ENCODE results near the gene WASHC2A. TPM values are rescaled to one million over a fixed set of nuclear protein-coding genes. Genes with fewer than 3 reads are reported as not detected.
"Not testable (repeated sequence)": the region's sequence is repeated elsewhere in the genome, so short reads cannot be mapped to it uniquely, and the experiment has no call there.

Gene WASHC2A
- total and polyA plus RNA-seq, 2 donors (not counting 1 experiment from before 2014, with no cell fraction given) = 21.2 to 66.5 TPM

- DNase-seq; H3K27ac ChIP-seq (ENCODE audit: low read length in 2 of 2); H3K4me2 ChIP-seq (replicated peaks; ENCODE audit: low read depth, low read length, poor library complexity, severe bottlenecking); H3K4me1 Mint-ChIP-seq; H3K9me3 Mint-ChIP-seq (ENCODE audit: insufficient read depth); intact Hi-C loops (cut with micrococcal nuclease); H3K27me3 ChIP-seq (replicated peaks in 1 of 4; ENCODE audit: control extremely low read depth in 1 of 4, control insufficient read depth in 3 of 4, insufficient read depth in 4 of 4, low read length in 3 of 4); ATAC-seq (ENCODE audit: low read depth); H3K27me3 Mint-ChIP-seq; POLR2A ChIA-PET; CTCF ChIA-PET; H3K9me3 ChIP-seq (ENCODE audit: control extremely low read depth in 1 of 3, control insufficient read depth in 2 of 3, insufficient read depth in 1 of 3, low read length in 2 of 3); H3K79me2 ChIP-seq (ENCODE audit: control insufficient read depth, insufficient read depth, low read length); H4K20me1 ChIP-seq (ENCODE audit: control insufficient read depth, insufficient read depth, low read length, poor library complexity, severe bottlenecking); H3K4me3 ChIP-seq (ENCODE audit: control extremely low read depth in 1 of 5, extremely low read depth in 1 of 5, insufficient read depth in 1 of 5, low read depth in 2 of 5, low read length in 4 of 5); H3K9ac ChIP-seq (ENCODE audit: low read length); H2AFZ ChIP-seq (ENCODE audit: insufficient read depth, low read depth, low read length, poor library complexity, severe bottlenecking); H3K4me1 ChIP-seq (ENCODE audit: control insufficient read depth in 2 of 2, insufficient read depth in 2 of 2, low read length in 2 of 2): not testable (repeated sequence)
- no CpG with 5 or more reads among the region's 3 CpGs for WGBS (ENCODE audit: insufficient coverage)
- H3K36me3 ChIP-seq (replicated peaks in 1 of 2; ENCODE audit: control extremely low read depth in 1 of 2, control insufficient read depth in 1 of 2, extremely low read depth in 1 of 2, insufficient read depth in 2 of 2, low read length in 1 of 2) = peaks cover 0 to 10% of the 10 kb centered on the region in 2 experiments
- H3K27ac Mint-ChIP-seq = peak overlapping the region; percentile 46
- H3K4me3 Mint-ChIP-seq = peak overlapping the region; percentile 37
Observed at GRCh38 chr10:50101747-50102146, 34.0 kb downstream of the WASHC2A start.

GRCh38 chr10:50102267-50102666 is 34.5 kb downstream of the WASHC2A start:
- H3K9me3 ChIP-seq (ENCODE audit: control extremely low read depth in 1 of 3, control insufficient read depth in 2 of 3, insufficient read depth in 1 of 3, low read length in 2 of 3); DNase-seq; intact Hi-C loops (cut with micrococcal nuclease); H3K79me2 ChIP-seq (ENCODE audit: control insufficient read depth, insufficient read depth, low read length); H3K27me3 ChIP-seq (replicated peaks in 1 of 4; ENCODE audit: control extremely low read depth in 1 of 4, control insufficient read depth in 3 of 4, insufficient read depth in 4 of 4, low read length in 3 of 4); POLR2A ChIA-PET; H3K9ac ChIP-seq (ENCODE audit: low read length); H3K4me3 ChIP-seq (ENCODE audit: control extremely low read depth in 1 of 5, extremely low read depth in 1 of 5, insufficient read depth in 1 of 5, low read depth in 2 of 5, low read length in 4 of 5); H3K9me3 Mint-ChIP-seq (ENCODE audit: insufficient read depth); H3K4me1 ChIP-seq (ENCODE audit: control insufficient read depth in 2 of 2, insufficient read depth in 2 of 2, low read length in 2 of 2); H3K4me1 Mint-ChIP-seq; H2AFZ ChIP-seq (ENCODE audit: insufficient read depth, low read depth, low read length, poor library complexity, severe bottlenecking); H3K27ac ChIP-seq (ENCODE audit: low read length in 2 of 2); H4K20me1 ChIP-seq (ENCODE audit: control insufficient read depth, insufficient read depth, low read length, poor library complexity, severe bottlenecking); H3K27me3 Mint-ChIP-seq; CTCF ChIA-PET; H3K4me2 ChIP-seq (replicated peaks; ENCODE audit: low read depth, low read length, poor library complexity, severe bottlenecking): not testable (repeated sequence)
- Mint-ChIP-seq H3K4me3 (peak overlapping the region; percentile 37), H3K27ac (peak overlapping the region; percentile 41)
- ATAC-seq (ENCODE audit: low read depth) = peak; percentile 33
- H3K36me3 ChIP-seq (replicated peaks in 1 of 2; ENCODE audit: control extremely low read depth in 1 of 2, control insufficient read depth in 1 of 2, extremely low read depth in 1 of 2, insufficient read depth in 2 of 2, low read length in 1 of 2) = peaks cover 0 to 10% of the 10 kb centered on the region in 2 experiments
- WGBS (ENCODE audit: insufficient coverage) = no CpG with 5 or more reads among the region's 5 CpGs

- DNase-seq; H3K4me2 ChIP-seq (replicated peaks; ENCODE audit: low read depth, low read length, poor library complexity, severe bottlenecking); H3K27me3 ChIP-seq (replicated peaks in 1 of 4; ENCODE audit: control extremely low read depth in 1 of 4, control insufficient read depth in 3 of 4, insufficient read depth in 4 of 4, low read length in 3 of 4); H3K9me3 ChIP-seq (ENCODE audit: control extremely low read depth in 1 of 3, control insufficient read depth in 2 of 3, insufficient read depth in 1 of 3, low read length in 2 of 3); H3K27ac Mint-ChIP-seq; CTCF ChIA-PET; intact Hi-C loops (cut with micrococcal nuclease); H3K27me3 Mint-ChIP-seq; H4K20me1 ChIP-seq (ENCODE audit: control insufficient read depth, insufficient read depth, low read length, poor library complexity, severe bottlenecking); ATAC-seq (ENCODE audit: low read depth); H3K9ac ChIP-seq (ENCODE audit: low read length); H2AFZ ChIP-seq (ENCODE audit: insufficient read depth, low read depth, low read length, poor library complexity, severe bottlenecking); H3K27ac ChIP-seq (ENCODE audit: low read length in 2 of 2); POLR2A ChIA-PET; H3K4me1 Mint-ChIP-seq; H3K4me1 ChIP-seq (ENCODE audit: control insufficient read depth in 2 of 2, insufficient read depth in 2 of 2, low read length in 2 of 2); H3K9me3 Mint-ChIP-seq (ENCODE audit: insufficient read depth); H3K4me3 ChIP-seq (ENCODE audit: control extremely low read depth in 1 of 5, extremely low read depth in 1 of 5, insufficient read depth in 1 of 5, low read depth in 2 of 5, low read length in 4 of 5); H3K79me2 ChIP-seq (ENCODE audit: control insufficient read depth, insufficient read depth, low read length); H3K4me3 Mint-ChIP-seq; H3K36me3 ChIP-seq (replicated peaks in 1 of 2; ENCODE audit: control extremely low read depth in 1 of 2, control insufficient read depth in 1 of 2, extremely low read depth in 1 of 2, insufficient read depth in 2 of 2, low read length in 1 of 2): not testable (repeated sequence)
- 100% methylated on average over 2 of the region's 7 CpGs for WGBS (ENCODE audit: insufficient coverage)
Observed at GRCh38 chr10:50108999-50109698, 41.4 kb downstream of the WASHC2A start.

GRCh38 chr10:50112419-50113112 is 44.8 kb downstream of the WASHC2A start:
- H3K27me3 ChIP-seq (replicated peaks in 1 of 4; ENCODE audit: control extremely low read depth in 1 of 4, control insufficient read depth in 3 of 4, insufficient read depth in 4 of 4, low read length in 3 of 4); H2AFZ ChIP-seq (ENCODE audit: insufficient read depth, low read depth, low read length, poor library complexity, severe bottlenecking); DNase-seq; H3K27me3 Mint-ChIP-seq; H4K20me1 ChIP-seq (ENCODE audit: control insufficient read depth, insufficient read depth, low read length, poor library complexity, severe bottlenecking); H3K36me3 ChIP-seq (replicated peaks in 1 of 2; ENCODE audit: control extremely low read depth in 1 of 2, control insufficient read depth in 1 of 2, extremely low read depth in 1 of 2, insufficient read depth in 2 of 2, low read length in 1 of 2); ATAC-seq (ENCODE audit: low read depth); H3K9me3 Mint-ChIP-seq (ENCODE audit: insufficient read depth); POLR2A ChIA-PET; H3K4me1 ChIP-seq (ENCODE audit: control insufficient read depth in 2 of 2, insufficient read depth in 2 of 2, low read length in 2 of 2); H3K4me1 Mint-ChIP-seq; H3K4me3 ChIP-seq (ENCODE audit: control extremely low read depth in 1 of 5, extremely low read depth in 1 of 5, insufficient read depth in 1 of 5, low read depth in 2 of 5, low read length in 4 of 5); H3K9ac ChIP-seq (ENCODE audit: low read length); H3K27ac Mint-ChIP-seq; H3K9me3 ChIP-seq (ENCODE audit: control extremely low read depth in 1 of 3, control insufficient read depth in 2 of 3, insufficient read depth in 1 of 3, low read length in 2 of 3); intact Hi-C loops (cut with micrococcal nuclease); CTCF ChIA-PET; H3K4me2 ChIP-seq (replicated peaks; ENCODE audit: low read depth, low read length, poor library complexity, severe bottlenecking); H3K27ac ChIP-seq (ENCODE audit: low read length in 2 of 2); H3K4me3 Mint-ChIP-seq; H3K79me2 ChIP-seq (ENCODE audit: control insufficient read depth, insufficient read depth, low read length): not testable (repeated sequence)
- no CpG with 5 or more reads among the region's 9 CpGs for WGBS (ENCODE audit: insufficient coverage)

Data from B cell (primary cell).